Spleen (tissue), 7 donors: ENCODE measurements around the gene UBAC1.

Source experiments
- CTCF ChIP-seq, 11 experiments: fragments of 200-600 bp in 7 of 11; fragments of 450-650 bp in 4 of 11; sonication (generic) in 4 of 11; IDR thresholded peaks in 8 of 11; conservative IDR thresholded peaks in 3 of 11; 1 replicate in 7 of 11; 2 replicates in 4 of 11; pipeline versions ENCODE4 v1.4.0 to v1.8.0; 2016 to 2021; ENCODE audit warnings: antibody characterized with exemption in 11 of 11, inconsistent platforms in 4 of 11, mild to moderate bottlenecking in 1 of 11
- POLR2AphosphoS5 ChIP-seq, 3 donors: sonication (generic); formaldehyde crosslinking; IDR thresholded peaks; one replicate each; pipeline ENCODE4 v1.5.1; 2017; ENCODE audit warnings: antibody characterized with exemption in 3 of 3
- donor health status: DM: no; HTN: no; CAD: no; lungs with moderate emphysema.
- donor health status: DM: no; HTN: no; CAD: no.
- donor health status: DM: no; HTN: no; CAD: no.

GRCh38 chr9:136002215-136002614 lies 41.0 kb upstream of the UBAC1 start:
- TF ChIP-seq POLR2AphosphoS5 (IDR thresholded peaks at IDR 0.05) (no peak), CTCF (IDR thresholded peaks at IDR 0.05 in 8 of 11, conservative IDR thresholded peaks at IDR 0.05 in 3 of 11) (no peak)
